Small intestine (tissue), 7 donors: ENCODE results near the gene BNIP2. TPM values are rescaled to one million over a fixed set of nuclear protein-coding genes. Genes with fewer than 3 reads are reported as not detected.

Source experiments
- DNase-seq, 2 donors: peaks; one replicate each; pipeline versions ENCODE4 v3.0.0 to v3.0.0-alpha.2; 2013
- FAIRE-seq: peaks from 2 replicates; lab custom pipeline; 2012; peaks lifted over from hg19 to GRCh38; lab: Jason Lieb, UNC
- H3K27ac ChIP-seq, 3 donors: one replicate each; pipeline ENCODE4 v1.5.1; 2013; ENCODE audit warnings: low read length in 2 of 3, mild to moderate bottlenecking in 2 of 3, control low read depth in 1 of 3, inconsistent platforms in 1 of 3, low read depth in 1 of 3, moderate library complexity in 1 of 3
- H3K27me3 ChIP-seq, 3 donors: one replicate each; pipeline ENCODE4 v1.6.1; 2013; ENCODE audit warnings: low read length in 3 of 3, inconsistent platforms in 1 of 3; ENCODE audit not compliant: control insufficient read depth in 3 of 3, insufficient read depth in 3 of 3
- H3K36me3 ChIP-seq, 3 donors: one replicate each; pipeline ENCODE4 v1.6.1; 2013; ENCODE audit warnings: low read length in 3 of 3, inconsistent platforms in 1 of 3, low read depth in 1 of 3, mild to moderate bottlenecking in 1 of 3, moderate library complexity in 1 of 3; ENCODE audit not compliant: control insufficient read depth in 3 of 3, insufficient read depth in 2 of 3
- H3K4me1 ChIP-seq, 3 donors: one replicate each; pipeline ENCODE4 v1.6.1; 2013; ENCODE audit warnings: low read length in 2 of 3, inconsistent platforms in 1 of 3, low read depth in 1 of 3, mild to moderate bottlenecking in 1 of 3, moderate library complexity in 1 of 3; ENCODE audit not compliant: control insufficient read depth in 3 of 3, insufficient read depth in 2 of 3
- H3K4me3 ChIP-seq, 3 donors: one replicate each; pipeline ENCODE4 v1.5.1; 2013; ENCODE audit warnings: low read length in 3 of 3, control low read depth in 1 of 3, inconsistent platforms in 1 of 3, low read depth in 1 of 3, mild to moderate bottlenecking in 1 of 3, moderate library complexity in 1 of 3
- H3K9me3 ChIP-seq, 2 donors: one replicate each; pipeline ENCODE4 v1.6.1; 2013; ENCODE audit warnings: low read depth in 1 of 2, low read length in 1 of 2; ENCODE audit not compliant: control insufficient read depth in 2 of 2, insufficient read depth in 1 of 2
- WGBS, 3 donors: extraction: QIAGEN DNeasy Blood & Tissue Kit; methylation state at CpG; one replicate each; pipeline ENCODE4 v1.1.7; 2013; 5-methylcytosine and 5-hydroxymethylcytosine counted together
- polyA plus RNA-seq, 4 donors: library from polyadenylated mRNA; stranded (reverse) in 3 of 4; unstranded in 1 of 4; fragments of 200-250 nt in 3 of 4; fragments of 120-200 nt in 1 of 4; gene quantifications; one replicate each; pipeline versions ENCODE4 v1.2.1 to v1.2.3, GENCODE V29; 2013
- donor health status: healthy with polysubstance abuse.
- donor health status: control.
- donor health status: control.
- donor health status: Bipolar disorder and iron deficiency.
- donor health status: healthy.

Gene BNIP2
- polyA plus RNA-seq, 4 donors = 26.7 to 58.2 (median 36.9) TPM

DNA sequence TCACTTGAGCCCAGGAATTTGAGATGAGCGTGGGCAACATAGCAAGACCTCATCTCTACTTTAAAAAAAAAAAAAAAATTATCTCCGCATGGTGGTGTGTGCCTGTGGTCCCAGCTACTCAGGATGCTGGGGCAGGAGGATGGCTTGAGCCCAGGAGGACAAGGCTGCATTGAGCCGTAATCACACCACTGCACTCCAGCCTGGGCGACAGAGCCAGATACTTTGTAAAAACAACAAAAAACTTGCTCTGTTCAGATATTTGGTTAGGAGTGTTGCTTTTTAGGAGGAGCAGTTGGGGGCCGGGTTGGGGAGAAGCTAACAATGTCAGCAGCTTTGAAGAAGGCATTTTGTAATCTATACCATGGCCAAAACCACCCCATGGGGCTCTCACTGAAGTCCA lies 73.5 kb downstream of the BNIP2 start:
- H3K36me3 ChIP-seq = peaks cover 6 to 12% (median 6%) of the 10 kb centered on the region in 3 donors
- WGBS, 3 donors = 86 to 92% (median 91%) methylated on average over 5 of the region's 5 CpGs
- peaks cover 0 to 22% (median 0%) of the 10 kb centered on the region in 3 donors for H3K4me1 ChIP-seq
- peaks cover 0 to 7% (median 0%) of the 10 kb centered on the region in 3 donors for H3K27me3 ChIP-seq
- FAIRE-seq = no peak
- peak overlapping the region in 1 of 3 donors; percentile 70 for H3K4me3 ChIP-seq
- H3K9me3 ChIP-seq = peaks cover 0 to 19% of the 10 kb centered on the region in 2 donors
- peak overlapping the region in 1 of 3 donors; percentile 62 for H3K27ac ChIP-seq
- DNase-seq = no peak

DNA sequence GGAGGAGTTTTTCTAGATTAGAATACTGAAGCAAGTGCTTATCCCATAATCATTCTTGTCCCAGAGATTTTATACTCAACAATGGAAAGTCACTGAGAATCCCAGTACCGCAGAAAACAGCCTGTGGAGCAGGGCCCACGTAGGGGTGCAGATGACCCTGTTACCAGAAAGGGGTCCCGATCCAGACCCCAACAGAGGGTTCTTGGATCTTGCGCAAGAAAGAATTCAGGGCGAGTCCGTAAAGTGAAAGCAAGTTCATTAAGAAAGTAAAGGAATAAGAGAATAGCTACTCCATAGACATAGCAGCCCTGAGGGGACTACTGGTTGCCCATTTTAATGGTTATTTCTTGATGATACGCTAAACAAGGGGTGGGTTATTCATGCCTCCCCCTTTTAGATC lies 75.0 kb downstream of the BNIP2 start:
- Histone ChIP-seq H3K9me3 (peaks cover 0 to 25% of the 10 kb centered on the region in 2 donors), H3K4me1 (peaks cover 0 to 22% (median 0%) of the 10 kb centered on the region in 3 donors), H3K4me3 (peak overlapping the region in 1 of 3 donors; percentile 70), H3K36me3 (peaks cover 2 to 7% (median 6%) of the 10 kb centered on the region in 3 donors), H3K27me3 (peaks cover 0 to 7% (median 0%) of the 10 kb centered on the region in 3 donors), H3K27ac (peak overlapping the region in 2 of 3 donors; percentile 60 to 62)
- FAIRE-seq = no peak
- 84 to 90% (median 90%) methylated on average over 7 of the region's 7 CpGs for WGBS, 3 donors
- no peak for DNase-seq

GRCh38 chr15:59611276-59612260 lies 77.6 kb downstream of the BNIP2 start, which contains the start of gene GCNT3:
GCNT3 (plus strand) TSS chr15:59611783; CDS start chr15:59618239, 6,456 bp downstream.
- DNase-seq (peak; percentile 89 to 96), FAIRE-seq (no peak)
- Histone ChIP-seq H3K9me3 (peaks cover 0 to 25% of the 10 kb centered on the region in 2 donors), H3K36me3 (peaks cover 0 to 2% (median 0%) of the 10 kb centered on the region in 3 donors), H3K4me1 (peaks cover 0 to 22% (median 0%) of the 10 kb centered on the region in 3 donors), H3K27me3 (no peaks in the 10 kb centered on the region), H3K27ac (peak within 1 kb of the TSS; percentile 67 to 91 (median 87)), H3K4me3 (peak within 1 kb of the TSS in 2 of 3 donors; percentile 6 to 70)
- 36 to 62% (median 43%) methylated on average over 8 of the region's 8 CpGs for WGBS, 3 donors

GRCh38 chr15:59609730-59610712 lies 79.1 kb downstream of the BNIP2 start:
- no peak overlapping the region for H3K4me3 ChIP-seq
- peaks cover 0 to 30% of the 10 kb centered on the region in 2 donors for H3K9me3 ChIP-seq
- peaks cover 0 to 17% (median 0%) of the 10 kb centered on the region in 3 donors for H3K4me1 ChIP-seq
- H3K36me3 ChIP-seq = no peaks in the 10 kb centered on the region
- FAIRE-seq = no peak
- peak overlapping the region in 2 of 3 donors; percentile 63 to 68 for H3K27ac ChIP-seq
- no peaks in the 10 kb centered on the region for H3K27me3 ChIP-seq
- DNase-seq = peak in 1 of 2 donors; percentile 49
- WGBS, 3 donors = 47 to 79% (median 60%) methylated on average over 6 to 7 of the region's 7 CpGs

Other genes with a start within 250 kb of the BNIP2 start
- 10 to 100 TPM; 10.2 to 83.9 (median 32.1) TPM for gene GCNT3, start 77.5 kb downstream of the BNIP2 start, polyA plus RNA-seq
- gene GTF2A2, start 31.8 kb downstream of the BNIP2 start, polyA plus RNA-seq = 10 to 100 TPM; 46.5 to 87.8 (median 61.4) TPM